ENCODE measurements around the gene CFL2. TPM values are rescaled to one million over a fixed set of nuclear protein-coding genes. Genes with fewer than 3 reads are reported as not detected.
A peak's percentile ranks its signal among the peaks of the same experiment; 100 is the strongest.
"Not testable (repeated sequence)": the region's sequence is repeated elsewhere in the genome, so short reads cannot be mapped to it uniquely, and the experiment has no call there.

CFL2 gene
- total RNA-seq, 3 donors from 2014 or later = 6.5 to 126 (median 20.9) TPM

DNA sequence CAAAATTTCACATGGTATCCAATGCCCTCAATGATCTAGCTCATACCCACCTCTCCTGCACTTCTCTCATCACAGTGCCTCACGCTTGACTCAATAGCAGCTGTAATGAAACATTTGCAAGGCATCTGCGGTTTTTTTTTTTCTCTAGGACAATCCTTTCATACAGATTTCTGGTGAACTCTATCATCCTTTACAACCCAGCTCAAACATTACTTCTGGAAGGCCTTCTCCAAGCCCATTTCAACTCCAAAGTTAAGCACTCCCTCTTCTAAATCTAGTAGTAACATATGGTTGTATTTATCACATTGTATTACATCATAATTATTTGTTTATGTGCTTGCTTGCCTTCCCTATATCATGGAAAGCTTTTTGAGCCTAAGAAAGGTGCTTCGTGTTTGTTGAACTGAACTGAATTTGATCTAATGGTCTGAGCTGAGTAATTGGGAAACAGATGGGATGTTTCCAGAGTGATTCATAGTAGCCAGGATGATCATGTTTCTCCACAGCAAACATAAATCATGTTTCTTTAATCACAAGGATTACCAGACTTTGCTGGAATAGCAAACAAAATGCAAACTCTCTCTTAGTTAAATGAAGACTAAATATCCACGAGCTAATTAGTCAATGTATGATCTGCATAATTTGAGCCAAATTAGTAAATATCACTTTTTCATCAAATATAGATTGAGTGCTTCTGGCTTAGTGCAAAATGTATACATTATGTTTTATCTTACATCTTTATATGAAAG, 14.3 kb downstream of the CFL2 start:
- Histone ChIP-seq H3K9me3 (no peaks in the 10 kb centered on the region), H3K4me3 (no peak overlapping the region), H3K4me1 (ENCODE audit: low read depth) (no peaks in the 10 kb centered on the region), H3K36me3 (ENCODE audit: low read depth) (no peaks in the 10 kb centered on the region)
- DNase-seq = no peak
- intact Hi-C loops (cut with DNase I, micrococcal nuclease) = no loop called here
- peak; percentile 23 for ATAC-seq
- TF ChIP-seq, protein P1, sequence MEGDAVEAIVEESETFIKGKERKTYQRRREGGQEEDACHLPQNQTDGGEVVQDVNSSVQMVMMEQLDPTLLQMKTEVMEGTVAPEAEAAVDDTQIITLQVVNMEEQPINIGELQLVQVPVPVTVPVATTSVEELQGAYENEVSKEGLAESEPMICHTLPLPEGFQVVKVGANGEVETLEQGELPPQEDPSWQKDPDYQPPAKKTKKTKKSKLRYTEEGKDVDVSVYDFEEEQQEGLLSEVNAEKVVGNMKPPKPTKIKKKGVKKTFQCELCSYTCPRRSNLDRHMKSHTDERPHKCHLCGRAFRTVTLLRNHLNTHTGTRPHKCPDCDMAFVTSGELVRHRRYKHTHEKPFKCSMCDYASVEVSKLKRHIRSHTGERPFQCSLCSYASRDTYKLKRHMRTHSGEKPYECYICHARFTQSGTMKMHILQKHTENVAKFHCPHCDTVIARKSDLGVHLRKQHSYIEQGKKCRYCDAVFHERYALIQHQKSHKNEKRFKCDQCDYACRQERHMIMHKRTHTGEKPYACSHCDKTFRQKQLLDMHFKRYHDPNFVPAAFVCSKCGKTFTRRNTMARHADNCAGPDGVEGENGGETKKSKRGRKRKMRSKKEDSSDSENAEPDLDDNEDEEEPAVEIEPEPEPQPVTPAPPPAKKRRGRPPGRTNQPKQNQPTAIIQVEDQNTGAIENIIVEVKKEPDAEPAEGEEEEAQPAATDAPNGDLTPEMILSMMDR (IDR thresholded peaks at IDR 0.05) = no peak

DNA sequence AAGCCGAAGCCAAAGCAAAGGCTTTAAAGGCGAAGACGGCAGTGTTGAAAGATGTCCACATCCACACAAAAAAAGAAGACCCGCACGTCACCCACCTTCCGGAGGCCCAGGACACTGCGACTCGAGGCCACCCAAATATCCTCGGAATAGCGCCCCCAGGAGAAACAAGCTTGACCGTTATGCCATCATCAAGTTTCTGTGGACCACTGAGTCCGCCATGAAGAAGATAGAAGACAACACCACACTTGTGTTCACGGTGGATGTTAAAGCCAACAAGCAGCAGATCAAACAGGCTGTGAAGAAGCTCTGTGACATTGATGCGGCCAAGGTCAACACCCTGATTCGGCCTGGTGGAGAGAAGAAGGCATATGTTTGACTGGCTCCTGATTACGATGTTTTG, 20.2 kb downstream of the CFL2 start:
- H3K9me3 ChIP-seq; DNase-seq; H3K4me3 ChIP-seq; ATAC-seq; intact Hi-C loops (cut with DNase I, micrococcal nuclease); H3K36me3 ChIP-seq (ENCODE audit: low read depth); H3K4me1 ChIP-seq (ENCODE audit: low read depth): not testable (repeated sequence)

DNA sequence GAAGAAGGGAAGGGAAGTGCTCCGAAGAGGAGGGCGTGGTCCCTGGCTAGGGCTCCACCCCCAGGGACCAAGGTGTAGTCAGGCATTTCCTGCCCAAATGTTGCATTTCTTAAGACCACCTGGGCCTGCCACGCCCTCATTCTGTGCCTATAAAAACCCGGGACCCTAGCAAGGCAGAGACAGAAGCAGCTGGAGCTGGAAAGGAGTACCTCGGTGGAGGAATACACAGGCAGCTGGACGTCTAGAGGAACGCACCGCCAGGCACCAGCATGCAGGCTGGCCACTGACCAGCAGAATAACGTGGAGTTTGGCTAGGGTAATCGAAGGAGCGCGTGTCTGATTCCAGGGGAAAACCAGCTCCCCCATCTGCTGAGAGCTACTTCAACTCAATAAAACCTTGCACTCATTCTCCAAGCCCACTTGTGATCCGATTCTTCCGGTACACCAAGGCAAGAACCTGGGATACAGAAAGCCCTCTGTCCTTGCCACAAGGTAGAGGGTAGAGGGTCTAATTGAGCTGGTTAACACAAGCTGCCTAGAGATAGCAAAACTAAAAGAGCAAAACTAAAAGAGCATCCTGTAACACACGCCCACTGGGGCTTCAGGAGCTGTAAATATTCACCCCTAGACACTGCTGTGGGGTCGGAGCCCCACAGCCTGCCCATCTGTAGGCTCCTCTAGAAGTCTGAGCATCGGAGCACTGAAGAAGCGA, 21.0 kb downstream of the CFL2 start:
- H3K36me3 ChIP-seq (ENCODE audit: low read depth) = no peaks in the 10 kb centered on the region
- peak; percentile 53 to 76 (median 64) for DNase-seq
- no peaks in the 10 kb centered on the region for H3K9me3 ChIP-seq
- TF ChIP-seq, protein P1 (IDR thresholded peaks at IDR 0.05) = no peak
- ATAC-seq = peak; percentile 95
- H3K4me3 ChIP-seq = no peak overlapping the region
- intact Hi-C loops (cut with DNase I, micrococcal nuclease) = no loop called here
- no peaks in the 10 kb centered on the region for H3K4me1 ChIP-seq (ENCODE audit: low read depth)

DNA sequence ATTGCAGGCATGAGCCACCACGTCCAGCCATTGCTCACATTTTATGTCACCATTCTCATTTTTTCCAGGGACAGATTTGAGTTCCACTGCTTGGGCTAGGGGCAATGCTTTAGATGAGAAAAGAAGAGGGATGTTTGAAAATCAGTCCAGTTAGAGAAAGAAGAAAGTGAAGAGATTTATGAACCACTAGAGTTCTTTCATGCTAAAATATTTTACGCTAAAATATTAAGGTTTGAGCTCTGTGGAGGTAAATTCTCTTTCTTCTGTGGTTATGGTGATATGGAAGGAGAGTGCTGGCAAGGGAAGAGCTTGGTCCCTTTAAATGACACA, 21.5 kb downstream of the CFL2 start:
- H3K4me3 ChIP-seq = no peak overlapping the region
- H3K9me3 ChIP-seq = no peaks in the 10 kb centered on the region
- intact Hi-C loops (cut with DNase I, micrococcal nuclease) = no loop called here
- TF ChIP-seq, protein P1 (IDR thresholded peaks at IDR 0.05) = no peak
- DNase-seq (no peak), ATAC-seq (no peak)
- H3K4me1 ChIP-seq (ENCODE audit: low read depth) = no peaks in the 10 kb centered on the region
- H3K36me3 ChIP-seq (ENCODE audit: low read depth) = no peaks in the 10 kb centered on the region

DNA sequence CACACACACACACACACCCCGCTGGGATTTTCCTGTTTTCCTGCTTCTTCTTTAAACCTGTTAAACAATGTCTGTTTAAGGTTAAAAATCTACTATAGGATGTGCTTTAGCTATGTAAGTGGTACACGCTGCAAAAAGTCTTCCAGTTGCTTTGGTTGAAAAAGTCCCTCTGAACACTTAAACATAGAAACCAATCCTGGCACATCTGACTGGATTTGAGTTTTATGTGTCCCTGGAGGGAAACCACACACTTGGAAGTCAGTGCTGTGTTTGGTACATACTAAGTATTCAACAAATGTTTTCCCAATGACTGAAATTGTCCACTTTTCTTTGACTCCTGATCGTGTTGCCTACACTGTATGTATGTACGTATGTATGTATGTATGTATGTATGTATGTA, 22.0 kb downstream of the CFL2 start:
- Histone ChIP-seq H3K4me3 (no peak overlapping the region), H3K36me3 (ENCODE audit: low read depth) (no peaks in the 10 kb centered on the region), H3K9me3 (no peaks in the 10 kb centered on the region), H3K4me1 (ENCODE audit: low read depth) (no peaks in the 10 kb centered on the region)
- no peak for ATAC-seq
- TF ChIP-seq, protein P1 (IDR thresholded peaks at IDR 0.05) = no peak
- intact Hi-C loops (cut with DNase I, micrococcal nuclease) = no loop called here
- no peak for DNase-seq

DNA sequence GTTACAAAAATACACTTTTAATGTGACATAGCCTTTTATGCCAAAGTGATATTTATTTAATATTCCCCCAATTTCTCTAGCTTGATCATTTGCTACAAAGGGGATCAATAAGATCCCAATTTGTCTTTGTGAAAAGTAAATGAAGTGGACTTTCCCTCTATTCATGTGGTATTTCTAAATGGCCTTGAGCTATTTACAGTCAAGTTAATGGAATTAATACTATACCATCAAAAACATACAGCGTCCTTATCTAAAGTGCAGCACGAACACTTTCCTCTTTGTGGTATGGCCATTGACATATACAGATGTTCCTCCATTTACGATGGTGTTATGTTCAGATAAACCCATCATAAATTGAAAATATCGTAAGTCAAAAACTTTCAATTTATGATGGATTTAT, 23.2 kb downstream of the CFL2 start:
- no peak for ATAC-seq
- TF ChIP-seq, protein P1 (IDR thresholded peaks at IDR 0.05) = no peak
- intact Hi-C loops (cut with DNase I, micrococcal nuclease) = no loop called here

More for the DNA sequence above, 23.2 kb downstream of the CFL2 start:
- H3K36me3 ChIP-seq (ENCODE audit: low read depth) = no peaks in the 10 kb centered on the region
- H3K9me3 ChIP-seq = no peaks in the 10 kb centered on the region
- no peaks in the 10 kb centered on the region for H3K4me1 ChIP-seq (ENCODE audit: low read depth)
- DNase-seq = no peak
- no peak overlapping the region for H3K4me3 ChIP-seq

All from mucosa of descending colon (tissue), 3 donors.